KMS-11 (cell line): Measurements from ENCODE around the gene PNCK.

Experiments used
- H2AFZ ChIP-seq: fragments of 200-600 bp; sonication (generic); 2 replicates; pipeline ENCODE4 v1.6.1; 2016; ENCODE audit warnings: antibody characterized with exemption, mixed run types, low read depth
- H3K27ac ChIP-seq: fragments of 200-600 bp; sonication (generic); 2 replicates; pipeline ENCODE4 v1.6.1; 2016; ENCODE audit warnings: mild to moderate bottlenecking, mixed run types
- H3K27me3 ChIP-seq: fragments of 200-600 bp; sonication (generic); 2 replicates; pipeline ENCODE4 v1.6.1; 2017; ENCODE audit warnings: mild to moderate bottlenecking, low read depth, mixed run types, moderate library complexity; ENCODE audit not compliant: insufficient read depth
- H3K36me3 ChIP-seq: fragments of 200-600 bp; sonication (generic); 2 replicates; pipeline ENCODE4 v1.6.1; 2017; ENCODE audit warnings: mild to moderate bottlenecking, mixed run types; ENCODE audit not compliant: insufficient read depth
- H3K4me1 ChIP-seq: fragments of 200-600 bp; sonication (generic); 2 replicates; pipeline ENCODE4 v1.6.1; 2016; ENCODE audit warnings: mild to moderate bottlenecking, low read depth, mixed run types; ENCODE audit not compliant: poor library complexity, severe bottlenecking
- H3K4me2 ChIP-seq: fragments of 200-600 bp; sonication (generic); 2 replicates; pipeline ENCODE4 v1.7.0; 2016; ENCODE audit warnings: mild to moderate bottlenecking, mixed run types
- H3K4me3 ChIP-seq: fragments of 200-600 bp; sonication (generic); IDR thresholded peaks from 2 replicates; pipeline ENCODE4 v1.6.1; 2017; ENCODE audit warnings: low read depth, low read length, mixed read lengths; ENCODE audit not compliant: insufficient read depth
- H3K79me2 ChIP-seq: fragments of 200-600 bp; sonication (generic); 2 replicates; pipeline ENCODE4 v1.6.1; 2016; ENCODE audit warnings: low read depth, mixed run types; ENCODE audit not compliant: insufficient read depth
- H3K9ac ChIP-seq: fragments of 200-600 bp; sonication (generic); 2 replicates; pipeline ENCODE4 v1.6.1; 2016; ENCODE audit warnings: mild to moderate bottlenecking, mixed run types
- H4K20me1 ChIP-seq: fragments of 200-600 bp; sonication (generic); 2 replicates; pipeline ENCODE4 v1.6.1; 2016; ENCODE audit warnings: mild to moderate bottlenecking, mixed run types; ENCODE audit not compliant: insufficient read depth
- TF ChIP-seq, protein P1 (sequence below): fragments of 200-600 bp; sonication (generic); conservative IDR thresholded peaks from 2 replicates; pipeline ENCODE4 v1.6.1; 2017; ENCODE audit warnings: low read depth, mild to moderate bottlenecking, antibody characterized with exemption, low read length, moderate library complexity, mixed read lengths

PNCK gene

DNA sequence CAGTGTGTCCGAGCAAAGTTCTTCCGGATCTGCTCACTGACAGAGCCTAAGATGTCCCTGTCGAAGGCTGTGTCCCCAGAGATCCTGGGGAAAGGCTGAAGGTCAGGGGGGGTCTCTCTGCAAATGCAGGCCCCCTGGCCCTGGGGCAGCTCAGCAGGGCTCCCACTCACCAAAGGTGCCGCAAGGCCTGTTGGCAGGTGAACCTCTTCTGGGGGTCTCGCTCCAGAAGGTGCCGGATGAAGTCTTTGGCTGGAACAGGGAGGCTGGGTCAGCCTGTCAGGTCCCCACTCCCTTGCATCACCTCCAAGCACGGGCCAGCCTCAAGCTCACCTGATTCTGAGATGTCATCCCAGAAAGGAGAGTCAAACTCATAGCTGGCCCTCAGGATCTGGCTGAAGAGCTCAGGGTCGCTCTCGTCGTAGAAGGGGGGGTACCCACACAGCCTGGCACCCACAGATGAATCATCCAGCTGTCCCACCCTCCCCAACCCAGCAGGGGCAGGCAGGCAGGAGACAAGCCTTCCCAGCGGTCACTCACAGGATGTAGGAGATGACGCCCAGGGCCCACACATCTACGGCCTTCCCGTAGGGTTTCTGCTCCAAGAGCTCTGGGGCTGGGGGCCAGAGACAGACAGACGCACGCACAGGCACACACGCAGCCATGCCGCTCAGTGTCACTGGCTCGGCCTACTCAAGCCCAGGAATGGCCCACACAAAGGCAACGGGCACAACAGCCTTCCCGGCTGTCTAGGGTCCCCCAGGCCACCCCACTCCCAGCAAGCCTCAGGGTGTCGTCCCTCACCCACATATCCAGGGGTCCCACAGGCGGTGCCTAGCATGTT, 2.6 kb downstream of the PNCK start:
- Histone ChIP-seq H3K9ac (no peak overlapping the region), H3K27ac (no peak overlapping the region), H3K4me1 (no peaks in the 10 kb centered on the region), H3K4me3 (no peak overlapping the region), H3K4me2 (no peak overlapping the region), H3K36me3 (no peaks in the 10 kb centered on the region), H2AFZ (no peak overlapping the region), H3K79me2 (no peaks in the 10 kb centered on the region), H3K27me3 (no peaks in the 10 kb centered on the region), H4K20me1 (no peaks in the 10 kb centered on the region)
- TF ChIP-seq, protein P1, sequence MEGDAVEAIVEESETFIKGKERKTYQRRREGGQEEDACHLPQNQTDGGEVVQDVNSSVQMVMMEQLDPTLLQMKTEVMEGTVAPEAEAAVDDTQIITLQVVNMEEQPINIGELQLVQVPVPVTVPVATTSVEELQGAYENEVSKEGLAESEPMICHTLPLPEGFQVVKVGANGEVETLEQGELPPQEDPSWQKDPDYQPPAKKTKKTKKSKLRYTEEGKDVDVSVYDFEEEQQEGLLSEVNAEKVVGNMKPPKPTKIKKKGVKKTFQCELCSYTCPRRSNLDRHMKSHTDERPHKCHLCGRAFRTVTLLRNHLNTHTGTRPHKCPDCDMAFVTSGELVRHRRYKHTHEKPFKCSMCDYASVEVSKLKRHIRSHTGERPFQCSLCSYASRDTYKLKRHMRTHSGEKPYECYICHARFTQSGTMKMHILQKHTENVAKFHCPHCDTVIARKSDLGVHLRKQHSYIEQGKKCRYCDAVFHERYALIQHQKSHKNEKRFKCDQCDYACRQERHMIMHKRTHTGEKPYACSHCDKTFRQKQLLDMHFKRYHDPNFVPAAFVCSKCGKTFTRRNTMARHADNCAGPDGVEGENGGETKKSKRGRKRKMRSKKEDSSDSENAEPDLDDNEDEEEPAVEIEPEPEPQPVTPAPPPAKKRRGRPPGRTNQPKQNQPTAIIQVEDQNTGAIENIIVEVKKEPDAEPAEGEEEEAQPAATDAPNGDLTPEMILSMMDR: no peak

DNA sequence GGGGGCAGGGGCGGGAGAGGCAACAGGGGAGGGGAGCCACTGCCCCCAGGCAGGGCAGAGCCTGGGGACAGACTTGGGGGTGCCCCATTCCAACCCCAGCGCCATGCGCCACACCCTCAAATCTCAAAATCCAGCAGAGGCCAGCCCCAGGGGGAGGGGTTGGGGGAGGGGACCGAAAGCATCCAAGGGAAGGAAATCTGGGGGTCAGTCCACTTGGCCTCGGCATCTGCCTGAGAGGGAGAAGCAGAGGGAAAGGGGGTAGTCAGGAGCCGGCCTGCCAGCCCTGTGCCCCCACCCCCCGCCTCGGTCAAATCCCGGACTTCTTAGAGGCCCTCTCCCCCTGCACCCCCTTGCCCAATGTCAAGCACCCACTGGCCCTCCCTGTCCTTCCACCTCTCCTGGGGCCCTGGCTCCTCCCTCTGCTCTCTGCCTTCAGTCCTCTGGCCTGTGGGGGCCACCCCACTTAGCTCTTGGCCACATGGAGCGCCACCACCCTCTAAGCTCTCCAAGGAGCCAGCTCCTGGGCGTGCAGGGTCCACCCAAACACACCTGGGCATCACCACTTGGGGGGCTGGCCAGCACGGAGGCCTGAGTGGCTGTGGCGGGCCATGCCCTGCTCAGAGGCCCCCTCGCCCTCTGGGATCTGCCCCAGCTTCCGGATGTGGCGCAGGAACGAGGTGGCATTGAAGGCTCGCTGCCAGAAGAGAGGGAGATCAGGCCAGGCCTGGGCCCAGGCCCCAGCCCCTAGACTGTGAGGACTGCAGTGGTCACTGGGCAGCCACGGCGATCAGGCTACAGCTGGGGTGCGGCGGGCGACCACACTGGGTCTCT, 3.5 kb downstream of the PNCK start:
- Histone ChIP-seq H2AFZ (no peak overlapping the region), H3K9ac (no peak overlapping the region), H3K27me3 (no peaks in the 10 kb centered on the region), H3K27ac (no peak overlapping the region), H3K36me3 (no peaks in the 10 kb centered on the region), H4K20me1 (no peaks in the 10 kb centered on the region), H3K4me1 (no peaks in the 10 kb centered on the region), H3K4me3 (no peak overlapping the region), H3K79me2 (no peaks in the 10 kb centered on the region), H3K4me2 (no peak overlapping the region)
- TF ChIP-seq, protein P1: no peak

DNA sequence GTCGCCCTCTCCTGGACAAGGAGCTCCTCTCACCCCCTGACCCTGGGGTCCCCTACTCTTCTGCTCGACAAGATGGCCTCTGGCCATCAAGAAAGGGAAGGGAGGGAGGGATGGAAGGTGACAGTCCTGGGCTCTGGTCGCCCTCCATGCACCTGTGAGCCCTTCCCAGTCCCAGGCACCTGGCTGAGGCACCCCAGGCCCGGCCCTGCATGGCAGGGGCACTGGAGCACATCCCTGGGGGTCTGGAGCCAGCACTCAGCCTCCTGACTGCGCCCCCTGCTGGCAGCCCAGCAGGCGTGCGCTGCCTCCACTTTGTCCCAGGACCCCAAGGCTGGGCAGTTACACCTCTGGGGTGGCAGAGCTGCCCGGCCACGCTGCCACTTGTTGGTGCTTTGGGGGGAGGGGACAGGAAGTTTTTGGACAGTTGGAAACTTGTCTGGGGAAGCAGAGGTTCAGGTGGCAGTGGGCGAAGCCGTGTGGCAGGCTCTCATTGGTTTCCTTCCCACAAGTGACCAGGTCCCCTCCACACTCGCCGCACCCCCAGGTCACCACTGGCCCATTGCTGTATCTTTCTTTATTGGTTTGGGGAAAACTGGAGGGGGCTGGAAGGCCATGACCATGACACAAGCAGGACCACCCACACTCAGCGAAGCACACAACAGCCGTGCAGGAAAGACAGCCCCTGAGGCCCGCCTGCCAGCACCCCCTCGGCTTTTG, 4.3 kb downstream of the PNCK start:
- Histone ChIP-seq H3K27ac (no peak overlapping the region), H2AFZ (no peak overlapping the region), H3K4me1 (no peaks in the 10 kb centered on the region), H4K20me1 (no peaks in the 10 kb centered on the region), H3K4me3 (no peak overlapping the region), H3K36me3 (no peaks in the 10 kb centered on the region), H3K27me3 (no peaks in the 10 kb centered on the region), H3K4me2 (no peak overlapping the region), H3K9ac (no peak overlapping the region), H3K79me2 (no peaks in the 10 kb centered on the region)
- TF ChIP-seq, protein P1: peak; percentile 78

DNA sequence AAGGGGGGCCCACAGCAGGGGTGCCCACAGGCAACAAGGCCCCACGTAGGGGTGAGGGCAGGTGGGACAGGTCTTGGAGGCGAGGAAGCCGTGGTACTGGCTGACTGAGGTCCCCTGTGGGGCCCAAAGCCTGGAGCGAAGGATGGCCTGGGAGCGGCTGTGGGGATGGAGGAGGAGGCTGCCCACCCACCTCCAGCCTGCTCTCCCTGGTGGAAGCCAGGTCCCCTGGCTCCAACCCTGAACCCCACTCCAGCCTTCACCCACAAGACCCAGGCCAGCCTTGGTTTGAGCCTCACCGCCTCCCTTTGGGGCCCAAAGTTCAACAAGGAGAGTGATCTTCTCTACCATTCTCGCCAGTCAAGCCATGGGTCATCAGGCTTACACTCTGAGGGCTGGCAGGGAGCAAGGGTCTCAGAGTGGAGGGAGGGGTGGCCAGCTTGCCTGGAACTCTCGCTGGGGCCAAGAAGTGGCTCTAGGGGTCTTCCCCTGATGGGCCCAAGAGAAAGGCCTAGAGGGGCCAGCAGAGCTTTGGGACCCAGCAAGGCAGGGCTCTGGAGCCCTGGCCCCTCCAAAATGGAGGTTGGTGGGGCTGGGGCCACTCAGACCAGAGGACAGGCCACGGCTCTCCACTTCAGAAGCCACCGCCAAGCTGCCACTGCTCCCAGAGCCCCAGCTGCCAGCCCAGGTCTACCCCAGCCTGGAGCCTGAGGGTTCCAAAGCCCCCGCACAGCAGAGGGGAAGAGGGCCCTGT, 5.0 kb downstream of the PNCK start:
- Histone ChIP-seq H3K4me2 (no peak overlapping the region), H3K27ac (no peak overlapping the region), H4K20me1 (no peaks in the 10 kb centered on the region), H3K79me2 (no peaks in the 10 kb centered on the region), H3K4me3 (no peak overlapping the region), H3K9ac (no peak overlapping the region), H3K36me3 (no peaks in the 10 kb centered on the region), H3K27me3 (no peaks in the 10 kb centered on the region), H3K4me1 (no peaks in the 10 kb centered on the region), H2AFZ (peak overlapping the region; percentile 30; the same call in 1 of the 2 replicates)
- TF ChIP-seq, protein P1: no peak
